Endothelial cell of umbilical vein (primary cell): ENCODE results near the gene POU6F1. TPM values are rescaled to one million over a fixed set of nuclear protein-coding genes. Genes with fewer than 3 reads are reported as not detected.
"Not testable (repeated sequence)": the region's sequence is repeated elsewhere in the genome, so short reads cannot be mapped to it uniquely, and the experiment has no call there.

Experiments
- BruUV-seq: library from RNA; stranded (reverse); fragments of 400-500 nt; replicated peaks from 2 replicates; lab custom pipeline; 2021; lab: Mats Ljungman, UMichigan
- CTCF ChIA-PET: fragments of 300-600, 350-600 bp; sonication (Branson Sonifier 250); formaldehyde crosslinking; loops from one replicate; lab custom pipeline; 2021; ENCODE audit warnings: antibody characterized with exemption, inconsistent platforms; lab: Charles Lee
- POLR2A ChIA-PET: fragments of 300-600, 350-600 bp; sonication (Branson Sonifier 250); formaldehyde crosslinking; loops from one replicate; lab custom pipeline; 2021; ENCODE audit warnings: antibody characterized with exemption, inconsistent platforms; lab: Charles Lee
- DNase-seq: peaks from one replicate; pipeline ENCODE4 v3.0.0-alpha.2; 2011; ENCODE audit warnings: low read depth, low spot score
- FAIRE-seq: peaks from 2 replicates; lab custom pipeline; 2011; peaks lifted over from hg19 to GRCh38; lab: Jason Lieb, UNC
- H2AFZ ChIP-seq: 2 replicates; pipeline ENCODE4 v1.6.0; 2012; ENCODE audit warnings: low read depth, low read length, control low read depth, inconsistent platforms
- H3K27ac ChIP-seq: 2 replicates; pipeline ENCODE4 v1.5.1; 2011; ENCODE audit warnings: low read depth, mild to moderate bottlenecking, control low read depth, low read length, moderate library complexity; ENCODE audit not compliant: insufficient read depth
- H3K27me3 ChIP-seq, 2 experiments: 2 replicates each; pipeline versions ENCODE4 v1.6.0 to v1.6.1; 2011; ENCODE audit warnings: low read length in 2 of 2, mixed read lengths in 1 of 2; ENCODE audit not compliant: control insufficient read depth in 2 of 2, insufficient read depth in 2 of 2
- H3K36me3 ChIP-seq, 2 experiments: 2 replicates in 1 of 2; 3 replicates in 1 of 2; pipeline ENCODE4 v1.5.1; 2011; ENCODE audit warnings: low read length in 2 of 2, mild to moderate bottlenecking in 1 of 2, moderate library complexity in 1 of 2; ENCODE audit not compliant: control insufficient read depth in 2 of 2, insufficient read depth in 2 of 2; ENCODE audit errors: extremely low read depth in 1 of 2
- H3K4me1 ChIP-seq: 3 replicates; pipeline ENCODE4 v1.5.1; 2011; ENCODE audit warnings: mild to moderate bottlenecking, low read length; ENCODE audit not compliant: control insufficient read depth, insufficient read depth; ENCODE audit errors: extremely low read depth
- H3K4me2 ChIP-seq: 2 replicates; pipeline ENCODE4 v1.6.1; 2011; ENCODE audit warnings: low read length, control low read depth, mixed read lengths; ENCODE audit not compliant: insufficient read depth
- H3K4me3 ChIP-seq, 3 experiments: fragments of 200-600 bp in 1 of 3; sonication (generic), shearing (Covaris generic) in 1 of 3; replicated peaks in 1 of 3; 2 replicates each; pipeline ENCODE4 v1.5.1; 2011 to 2016; ENCODE audit warnings: control low read depth in 3 of 3, low read length in 3 of 3, mild to moderate bottlenecking in 2 of 3, inconsistent platforms in 1 of 3, low read depth in 1 of 3, moderate library complexity in 1 of 3; ENCODE audit not compliant: insufficient read depth in 1 of 3
- H3K79me2 ChIP-seq: 2 replicates; pipeline ENCODE4 v1.6.0; 2012; ENCODE audit warnings: low read length, inconsistent platforms; ENCODE audit not compliant: control insufficient read depth, insufficient read depth
- H3K9ac ChIP-seq: replicated peaks from 2 replicates; pipeline ENCODE3; 2011; ENCODE audit warnings: low read length, control low read depth; ENCODE audit not compliant: insufficient read depth; ENCODE audit errors: extremely low read depth
- H3K9me1 ChIP-seq: replicated peaks from 3 replicates; pipeline ENCODE4 v1.6.0; 2011; ENCODE audit warnings: mild to moderate bottlenecking, low read length; ENCODE audit not compliant: control insufficient read depth, insufficient read depth; ENCODE audit errors: extremely low read depth
- H3K9me3 ChIP-seq: replicated peaks from 2 replicates; pipeline ENCODE4 v1.5.1; 2012; ENCODE audit warnings: low read length, inconsistent platforms; ENCODE audit not compliant: control insufficient read depth, insufficient read depth
- H4K20me1 ChIP-seq: replicated peaks from 2 replicates; pipeline ENCODE3; 2011; ENCODE audit warnings: mild to moderate bottlenecking, low read length; ENCODE audit not compliant: control insufficient read depth, insufficient read depth; ENCODE audit errors: extremely low read depth
- CTCF ChIP-seq, 2 donors: IDR thresholded peaks; 1 replicate in 1 of 2; 2 replicates in 1 of 2; pipeline ENCODE4 v1.5.1; 2011; ENCODE audit warnings: low read length in 2 of 2, mild to moderate bottlenecking in 2 of 2, moderate library complexity in 2 of 2, control low read depth in 1 of 2, inconsistent platforms in 1 of 2, low read depth in 1 of 2; ENCODE audit not compliant: insufficient read depth in 1 of 2; ENCODE audit errors: extremely low read depth in 1 of 2
- FOS ChIP-seq: IDR thresholded peaks from 2 replicates; pipeline ENCODE4 v1.6.1; 2011; ENCODE audit warnings: mild to moderate bottlenecking, low read length, moderate library complexity, borderline replicate concordance; ENCODE audit not compliant: insufficient read depth
- GATA2 ChIP-seq: IDR thresholded peaks from 2 replicates; pipeline ENCODE4 v1.7.0; 2011; ENCODE audit warnings: low read depth, mild to moderate bottlenecking, moderate library complexity, mixed read lengths, low read length; ENCODE audit not compliant: insufficient read length, insufficient read depth
- MYC ChIP-seq: IDR thresholded peaks from one replicate; pipeline ENCODE4 v1.6.1; 2011; ENCODE audit warnings: mild to moderate bottlenecking, low read depth, low read length
- POLR2AphosphoS5 ChIP-seq: IDR thresholded peaks from 2 replicates; pipeline ENCODE4 v1.6.1; 2012; ENCODE audit warnings: low read depth, mild to moderate bottlenecking, control low read depth, low read length, moderate library complexity; ENCODE audit not compliant: insufficient read depth
- dilution Hi-C: fragments of 300-500 bp; cut with MboI; formaldehyde crosslinking; loops from one replicate; pipeline ENCODE4 v1.15.0; 2019; ENCODE audit warnings: low sequenced_read_pairs; ENCODE audit not compliant: extremely low pct_ligation_motif_present
- intact Hi-C: fragments of 100-400 bp; cut with micrococcal nuclease; formaldehyde crosslinking; loops from one replicate; pipeline ENCODE4 v1.10.0; 2022
- polyA plus RNA-seq, 4 experiments: library from polyadenylated mRNA; depleted of rRNA in 3 of 4; stranded (reverse) in 3 of 4; unstranded in 1 of 4; fragments of >200 nt; gene quantifications; 2 replicates each; pipeline versions ENCODE4 v1.2.1 to v1.2.3, GENCODE V29; 2011 to 2012; ENCODE audit warnings: missing spikeins in 1 of 4
- total RNA-seq: library from RNA; stranded (reverse); gene quantifications from 2 replicates; pipeline ENCODE4 v1.2.3, GENCODE V29; 2021

Gene POU6F1
- total and polyA plus RNA-seq, 2 donors (not counting 3 experiments of a cell fraction or from before 2014, with no cell fraction given): 5.4 to 14.4 TPM

- no TSS peak for BruUV-seq
- FAIRE-seq (peak; percentile 81), DNase-seq (peak; percentile 63)
- Histone ChIP-seq H4K20me1 (no peaks in the 10 kb centered on the region), H3K27me3 (no peaks in the 10 kb centered on the region), H3K4me1 (peaks cover 2% of the 10 kb centered on the region), H3K9me3 (no peaks in the 10 kb centered on the region), H3K4me2 (no peak overlapping the region), H3K36me3 (no peaks in the 10 kb centered on the region), H2AFZ (no peak overlapping the region), H3K27ac (no peak overlapping the region), H3K4me3 (no peak overlapping the region), H3K79me2 (peaks cover 30% of the 10 kb centered on the region), H3K9ac (no peak overlapping the region), H3K9me1 (no peaks in the 10 kb centered on the region)
- ChIA-PET CTCF (interaction anchor here (0.7 to 4.8 kb wide), 6 partner anchors 10 to 88 kb away, joined by 3 to 24 read pairs (median 8); partner anchors contain the start of gene POU6F1), POLR2A (interaction anchor here (1.1 kb wide), 1 partner anchor 24 kb away, joined by 3 read pairs; the partner anchor contains the start of gene DAZAP2)
- dilution Hi-C loops (no loop called here), intact Hi-C loops (loop anchor here (1.0 to 2.0 kb wide), 2 partner anchors 16 to 79 kb away; no protein-coding TSS in a partner anchor)
- no peak for TF ChIP-seq MYC
- peak; percentile 38 to 61 for TF ChIP-seq CTCF (IDR thresholded peaks at IDR 0.05; ENCODE audit: extremely low read depth in 1 of 2, insufficient read depth in 1 of 2, low read depth in 1 of 2, low read length in 2 of 2)
- peak; percentile 24 for TF ChIP-seq GATA2
- TF ChIP-seq FOS: peak; percentile 39
- TF ChIP-seq POLR2AphosphoS5: no peak
These were observed 44.9 kb upstream of the POU6F1 start for GRCh38 chr12:51262758-51263177.

- H3K79me2 ChIP-seq: peaks cover 22% of the 10 kb centered on the region
- H3K36me3 ChIP-seq, FAIRE-seq, BruUV-seq, H3K9me3 ChIP-seq, H3K4me1 ChIP-seq, H2AFZ ChIP-seq, H3K27ac ChIP-seq, H3K4me2 ChIP-seq, H4K20me1 ChIP-seq, dilution Hi-C loops, H3K4me3 ChIP-seq, H3K27me3 ChIP-seq, intact Hi-C loops, H3K9ac ChIP-seq, DNase-seq, H3K9me1 ChIP-seq, POLR2A ChIA-PET: not testable (repeated sequence)
- CTCF ChIA-PET: interaction anchor here (4.8 kb wide), 1 partner anchor 81 kb away, joined by 24 read pairs; no protein-coding TSS in a partner anchor
These were observed 41.7 kb upstream of the POU6F1 start for GRCh38 chr12:51259600-51259999.
